GM18873 (cell line): ENCODE data around the gene FAM193B.

Experiments
- ATAC-seq: cut with Tn5 transposase; IDR thresholded peaks from one replicate; pipeline ENCODE4 v1.9.1; 2021; ENCODE audit warnings: mild to moderate bottlenecking, moderate library complexity, moderate number of reproducible peaks; ENCODE audit not compliant: unreplicated experiment, low FRiP score

The FAM193B gene

DNA sequence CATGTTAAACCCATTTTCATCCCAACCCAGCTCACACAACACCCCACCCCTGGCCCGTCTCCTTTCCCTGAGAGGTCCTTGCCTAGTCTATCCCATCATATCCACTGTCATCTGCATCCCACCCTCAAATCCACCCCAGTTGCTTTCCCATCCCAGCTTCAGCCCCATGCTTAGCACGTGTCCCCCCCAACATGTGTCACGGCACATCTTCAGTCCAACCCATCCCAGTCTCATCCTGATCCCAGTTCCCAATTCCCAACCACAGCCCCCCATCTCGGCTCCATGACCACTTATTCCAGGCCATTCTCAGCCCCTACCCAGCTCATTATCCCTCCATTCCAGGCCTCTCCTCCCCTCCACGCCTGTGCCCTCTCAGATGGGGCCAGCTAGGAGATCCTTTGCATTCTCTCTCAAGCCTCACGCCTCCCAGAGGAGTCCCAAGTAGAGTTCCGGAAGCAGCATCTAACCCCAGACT lies 80.3 kb downstream of the FAM193B start:
- no peak for ATAC-seq

DNA sequence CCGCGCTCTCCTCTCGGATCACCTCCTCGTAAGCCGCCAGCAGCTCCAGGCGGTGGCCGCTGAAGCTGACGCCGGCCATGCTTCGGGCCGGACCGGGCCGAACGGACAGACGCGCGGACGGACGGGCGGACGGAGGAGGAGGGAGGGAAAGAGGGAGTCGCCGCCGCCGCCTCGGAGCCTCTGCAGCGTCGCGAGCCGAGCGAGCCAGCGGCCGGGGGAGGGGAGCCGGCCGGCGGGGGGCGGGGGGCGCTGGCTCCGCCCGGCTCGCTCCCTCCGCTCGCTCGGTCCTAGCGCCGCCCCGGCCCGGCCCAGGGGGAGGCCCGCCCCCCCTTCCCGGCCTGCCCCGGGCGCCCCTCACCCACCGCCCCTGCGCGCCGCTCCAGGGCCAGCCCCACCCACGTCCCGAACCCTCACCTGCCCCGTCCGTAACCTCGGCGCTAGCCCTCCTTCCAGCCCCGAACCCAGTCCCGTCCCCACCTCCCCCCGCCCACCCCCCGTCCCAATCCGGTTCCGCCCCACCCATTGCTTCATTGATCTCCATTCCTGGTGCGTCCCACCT lies 80.8 kb downstream of the FAM193B start, which contains the start of gene DBN1:
DBN1 (minus strand) TSS at position 192 of the 559 bp plus-strand sequence; CDS start at position 79, 113 bp downstream.
- no peak for ATAC-seq

- ATAC-seq, result no peak
These were observed 81.6 kb downstream of the FAM193B start for GRCh38 chr5:177472460-177473442.

DNA sequence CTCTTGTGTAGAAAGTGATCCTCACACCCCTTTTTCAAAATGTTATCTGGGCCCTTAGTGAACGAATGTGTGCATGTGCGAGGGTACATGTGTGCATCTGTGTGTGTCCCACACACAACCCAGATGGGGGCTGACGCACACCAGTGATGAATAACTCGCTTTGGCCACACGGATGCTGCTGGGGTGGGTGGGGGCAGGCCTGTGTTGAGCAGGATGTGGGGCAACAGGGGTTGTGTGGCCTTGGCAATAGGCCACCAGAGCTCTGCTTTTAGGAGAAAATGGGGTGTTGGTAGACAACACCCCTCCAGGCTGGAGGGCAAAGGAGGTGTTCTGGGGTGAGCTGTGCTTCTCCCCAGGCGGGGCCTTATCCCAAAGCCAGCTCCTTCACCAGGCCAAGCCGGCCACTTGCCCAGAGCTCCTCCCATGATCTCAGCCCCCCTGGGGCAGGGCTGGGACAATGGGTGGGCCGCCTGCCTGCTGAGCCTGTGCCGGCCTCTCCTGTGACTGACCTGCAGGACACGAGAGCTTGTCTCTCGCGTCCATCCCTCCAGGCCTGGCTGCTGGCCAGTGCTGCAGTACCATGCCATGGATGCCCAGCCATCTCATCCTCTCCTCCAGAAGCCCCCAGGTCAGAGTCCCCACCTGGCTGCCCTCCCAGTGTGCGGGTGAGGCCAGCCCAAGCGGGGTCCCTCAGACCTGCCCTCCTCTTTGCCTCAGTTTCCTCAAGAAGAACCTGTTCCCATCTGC lies 82.6 kb downstream of the FAM193B start:
- no peak for ATAC-seq

DNA sequence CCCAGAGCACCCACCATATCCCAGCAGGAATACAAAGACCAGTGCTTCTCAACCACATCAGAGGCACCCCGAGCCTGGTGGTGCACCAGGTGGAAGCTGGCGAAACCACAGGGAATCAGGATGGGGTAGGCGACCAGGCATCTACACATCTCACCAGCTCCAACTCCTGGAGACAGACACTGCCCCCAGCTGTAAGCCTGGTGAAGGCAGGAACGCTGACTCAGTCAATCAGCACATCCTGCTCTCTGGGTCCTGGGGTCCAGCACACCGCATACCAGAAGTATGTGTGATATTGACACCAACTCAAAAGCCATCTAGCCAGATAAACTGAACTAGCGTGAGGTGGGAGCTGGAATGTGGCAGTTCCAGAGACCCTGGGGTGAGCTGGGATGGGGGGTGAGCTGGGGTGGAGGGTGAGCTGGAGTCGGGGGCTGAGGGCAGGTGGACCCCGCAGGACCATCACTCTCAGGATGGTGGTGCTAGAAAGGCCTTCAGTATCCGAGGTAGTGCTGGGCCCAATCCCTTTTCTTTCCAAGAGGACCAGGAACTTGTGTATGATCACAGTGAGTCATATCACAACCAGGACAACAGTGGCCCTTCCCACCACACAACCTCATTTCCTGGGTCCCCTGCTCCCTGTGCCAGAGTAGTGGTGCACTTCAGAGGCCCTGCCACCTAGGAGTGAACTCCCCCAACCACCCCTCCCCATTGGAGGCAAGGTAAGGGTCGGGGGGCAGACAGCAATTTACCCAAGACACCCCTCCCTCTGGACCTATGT lies 83.4 kb downstream of the FAM193B start:
- no peak for ATAC-seq
